Upper lobe of left lung (tissue), 6 donors: Measurements from ENCODE around the gene CD34. TPM values are rescaled to one million over a fixed set of nuclear protein-coding genes. Genes with fewer than 3 reads are reported as not detected.
A peak's percentile ranks its signal among the peaks of the same experiment; 100 is the strongest.

Experiments
- ATAC-seq, 2 donors: fragments of 200-7000 bp; cut with Tn5 transposase; one replicate each; pipeline ENCODE4 v1.9.1; 2022; ENCODE audit warnings: mild to moderate bottlenecking in 2 of 2, moderate library complexity in 2 of 2; ENCODE audit not compliant: low FRiP score in 2 of 2
- DNase-seq, 2 donors: peaks; one replicate each; pipeline ENCODE4 v3.0.0-alpha.2; 2019 to 2020
- H3K27ac ChIP-seq, 4 donors: fragments of 200-600 bp; sonication (generic); one replicate each; pipeline ENCODE4 v1.5.1; 2016 to 2019
- H3K27me3 ChIP-seq, 4 donors: fragments of 200-600 bp; sonication (generic); one replicate each; pipeline ENCODE4 v1.5.1; 2017 to 2019
- H3K36me3 ChIP-seq, 4 donors: fragments of 200-600 bp; sonication (generic); one replicate each; pipeline ENCODE4 v1.5.1; 2016 to 2019
- H3K4me1 ChIP-seq, 4 donors: fragments of 200-600 bp; sonication (generic); one replicate each; pipeline ENCODE4 v1.5.1; 2018 to 2019
- H3K4me3 ChIP-seq, 4 donors: fragments of 200-600 bp; sonication (generic); one replicate each; pipeline ENCODE4 v1.5.1; 2017 to 2019; ENCODE audit warnings: mild to moderate bottlenecking in 2 of 4, moderate library complexity in 1 of 4
- H3K9me3 ChIP-seq, 4 donors: fragments of 200-600 bp; sonication (generic); one replicate each; pipeline ENCODE4 v1.5.1; 2018 to 2019
- EP300 ChIP-seq, 4 donors: sonication (generic); formaldehyde crosslinking; IDR thresholded peaks; one replicate each; pipeline ENCODE4 v1.5.1; 2017; ENCODE audit warnings: antibody characterized with exemption in 4 of 4, control low read depth in 2 of 4
- POLR2A ChIP-seq, 4 donors: fragments of 450-650 bp; IDR thresholded peaks; one replicate each; pipeline ENCODE4 v1.5.1; 2016 to 2017; ENCODE audit warnings: antibody characterized with exemption in 4 of 4, mild to moderate bottlenecking in 2 of 4
- POLR2AphosphoS5 ChIP-seq, 2 donors: sonication (generic); formaldehyde crosslinking; IDR thresholded peaks; one replicate each; pipeline ENCODE4 v1.5.1; 2017; ENCODE audit warnings: antibody characterized with exemption in 2 of 2
- WGBS, 2 donors: methylation state at CpG; one replicate each; pipeline ENCODE4 v1.1.5; 2017 to 2018; 5-methylcytosine and 5-hydroxymethylcytosine counted together
- total RNA-seq, 6 donors: library from RNA; depleted of rRNA in 4 of 6; stranded (reverse); fragments of >200 nt in 4 of 6; gene quantifications; one replicate each; pipeline versions ENCODE4 v1.1.0 to v1.2.1, GENCODE V29; 2016 to 2021
- TF ChIP-seq, protein P1 (sequence below), 6 experiments: fragments of 450-650 bp in 4 of 6; fragments of 200-600 bp in 2 of 6; sonication (generic) in 2 of 6; IDR thresholded peaks; one replicate each; pipeline ENCODE4 v1.5.1; 2016 to 2019; ENCODE audit warnings: antibody characterized with exemption in 6 of 6
- donor health status: DM: no; HTN: no; CAD: no; lungs with moderate emphysema.
- donor health status: DM: no; HTN: yes; CAD: no; lungs with severe emphysema.

Gene CD34
- total RNA-seq, 6 donors from 2014 or later: 8.8 to 78.2 (median 22.4) TPM

DNA sequence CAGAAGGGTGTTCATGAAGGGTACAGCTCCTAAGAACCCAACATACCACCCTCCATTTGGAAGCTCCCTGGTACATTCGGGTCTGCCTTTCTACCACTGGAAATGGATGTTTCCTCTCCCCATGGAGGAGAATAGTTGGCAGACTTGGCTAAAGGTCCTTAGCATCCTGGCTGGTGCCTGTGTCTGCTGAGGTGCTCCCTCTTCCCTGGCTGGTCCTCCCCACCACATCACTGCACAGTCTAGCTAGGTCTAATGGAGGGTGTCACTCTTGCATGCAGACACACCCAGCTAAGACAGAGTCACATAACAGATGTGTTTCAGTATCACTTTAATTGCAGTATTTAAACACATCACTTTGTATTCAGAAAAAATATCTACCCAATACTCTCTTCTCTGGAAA, 24.7 kb downstream of the CD34 start:
- Histone ChIP-seq H3K27me3 (no peaks in the 10 kb centered on the region), H3K27ac (peak overlapping the region; percentile 32 to 88 (median 58)), H3K4me3 (no peak overlapping the region), H3K9me3 (no peaks in the 10 kb centered on the region), H3K36me3 (no peaks in the 10 kb centered on the region), H3K4me1 (peaks cover 47 to 76% (median 53%) of the 10 kb centered on the region in 4 donors)
- ATAC-seq: no peak
- no peak for DNase-seq
- TF ChIP-seq POLR2AphosphoS5 (IDR thresholded peaks at IDR 0.05) (no peak), EP300 (IDR thresholded peaks at IDR 0.05) (no peak), POLR2A (IDR thresholded peaks at IDR 0.05) (no peak)
- TF ChIP-seq, protein P1, sequence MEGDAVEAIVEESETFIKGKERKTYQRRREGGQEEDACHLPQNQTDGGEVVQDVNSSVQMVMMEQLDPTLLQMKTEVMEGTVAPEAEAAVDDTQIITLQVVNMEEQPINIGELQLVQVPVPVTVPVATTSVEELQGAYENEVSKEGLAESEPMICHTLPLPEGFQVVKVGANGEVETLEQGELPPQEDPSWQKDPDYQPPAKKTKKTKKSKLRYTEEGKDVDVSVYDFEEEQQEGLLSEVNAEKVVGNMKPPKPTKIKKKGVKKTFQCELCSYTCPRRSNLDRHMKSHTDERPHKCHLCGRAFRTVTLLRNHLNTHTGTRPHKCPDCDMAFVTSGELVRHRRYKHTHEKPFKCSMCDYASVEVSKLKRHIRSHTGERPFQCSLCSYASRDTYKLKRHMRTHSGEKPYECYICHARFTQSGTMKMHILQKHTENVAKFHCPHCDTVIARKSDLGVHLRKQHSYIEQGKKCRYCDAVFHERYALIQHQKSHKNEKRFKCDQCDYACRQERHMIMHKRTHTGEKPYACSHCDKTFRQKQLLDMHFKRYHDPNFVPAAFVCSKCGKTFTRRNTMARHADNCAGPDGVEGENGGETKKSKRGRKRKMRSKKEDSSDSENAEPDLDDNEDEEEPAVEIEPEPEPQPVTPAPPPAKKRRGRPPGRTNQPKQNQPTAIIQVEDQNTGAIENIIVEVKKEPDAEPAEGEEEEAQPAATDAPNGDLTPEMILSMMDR (IDR thresholded peaks at IDR 0.05): no peak
- WGBS, 2 donors: 54 to 60% methylated on average over 1 of the region's 1 CpG

DNA sequence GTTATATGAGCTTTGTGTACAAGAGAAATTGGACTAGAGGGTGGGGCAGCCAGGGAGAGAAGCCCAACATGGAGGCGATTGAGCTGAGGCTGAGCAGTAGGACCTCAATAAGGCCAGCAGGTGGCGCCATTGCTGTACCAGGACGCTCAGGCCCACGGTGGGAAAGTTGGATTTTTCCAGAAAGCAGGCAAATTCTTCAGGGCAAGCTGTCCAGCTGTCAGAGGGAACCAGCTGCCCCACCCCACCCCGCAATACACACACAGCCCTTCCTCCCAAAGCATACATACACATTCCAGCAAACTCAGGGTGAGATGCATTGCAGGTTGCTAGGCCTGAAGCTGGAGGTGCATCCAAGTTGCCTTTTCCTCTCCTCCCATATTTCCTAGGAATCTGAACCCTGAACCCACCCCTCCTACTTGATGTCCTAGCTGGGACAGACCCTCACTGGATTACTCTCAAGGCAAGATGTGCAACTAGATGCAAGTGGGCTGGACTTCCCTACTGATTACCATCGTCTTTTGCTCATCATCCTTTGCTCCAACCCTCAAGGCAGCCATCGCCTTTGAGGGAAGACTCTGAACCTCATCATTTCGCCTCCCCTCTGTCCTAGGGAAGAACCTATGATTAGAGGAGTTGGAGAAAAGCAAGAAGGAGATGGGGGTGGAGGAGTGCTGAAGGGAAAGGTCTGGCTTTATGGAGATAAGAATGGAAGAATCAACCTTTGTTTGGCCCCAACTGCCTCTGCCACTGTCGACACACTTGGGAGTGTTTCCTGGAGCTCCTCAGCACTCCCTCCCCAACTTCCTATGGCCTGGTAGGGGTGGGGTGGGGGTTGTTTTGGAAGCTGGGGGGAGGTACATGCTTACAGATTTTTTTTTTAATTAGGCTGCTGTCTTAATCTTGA, 25.5 kb downstream of the CD34 start:
- Histone ChIP-seq H3K4me3 (no peak overlapping the region), H3K36me3 (no peaks in the 10 kb centered on the region), H3K9me3 (no peaks in the 10 kb centered on the region), H3K27ac (peak overlapping the region; percentile 41 to 88 (median 76)), H3K27me3 (no peaks in the 10 kb centered on the region), H3K4me1 (peaks cover 40 to 68% (median 44%) of the 10 kb centered on the region in 4 donors)
- TF ChIP-seq POLR2A (IDR thresholded peaks at IDR 0.05): peak in 1 of 4 donors; percentile 8
- TF ChIP-seq, protein P1 (IDR thresholded peaks at IDR 0.05): peak; percentile 92 to 95 (median 92)
- TF ChIP-seq EP300 (IDR thresholded peaks at IDR 0.05): peak in 1 of 4 donors; percentile 3
- TF ChIP-seq POLR2AphosphoS5 (IDR thresholded peaks at IDR 0.05): peak in 1 of 2 donors; percentile 39
- ATAC-seq (peak; percentile 92 to 95), DNase-seq (peak in 1 of 2 donors; percentile 90)
- WGBS, 2 donors: 16 to 18% methylated on average over 8 to 9 of the region's 9 CpGs

DNA sequence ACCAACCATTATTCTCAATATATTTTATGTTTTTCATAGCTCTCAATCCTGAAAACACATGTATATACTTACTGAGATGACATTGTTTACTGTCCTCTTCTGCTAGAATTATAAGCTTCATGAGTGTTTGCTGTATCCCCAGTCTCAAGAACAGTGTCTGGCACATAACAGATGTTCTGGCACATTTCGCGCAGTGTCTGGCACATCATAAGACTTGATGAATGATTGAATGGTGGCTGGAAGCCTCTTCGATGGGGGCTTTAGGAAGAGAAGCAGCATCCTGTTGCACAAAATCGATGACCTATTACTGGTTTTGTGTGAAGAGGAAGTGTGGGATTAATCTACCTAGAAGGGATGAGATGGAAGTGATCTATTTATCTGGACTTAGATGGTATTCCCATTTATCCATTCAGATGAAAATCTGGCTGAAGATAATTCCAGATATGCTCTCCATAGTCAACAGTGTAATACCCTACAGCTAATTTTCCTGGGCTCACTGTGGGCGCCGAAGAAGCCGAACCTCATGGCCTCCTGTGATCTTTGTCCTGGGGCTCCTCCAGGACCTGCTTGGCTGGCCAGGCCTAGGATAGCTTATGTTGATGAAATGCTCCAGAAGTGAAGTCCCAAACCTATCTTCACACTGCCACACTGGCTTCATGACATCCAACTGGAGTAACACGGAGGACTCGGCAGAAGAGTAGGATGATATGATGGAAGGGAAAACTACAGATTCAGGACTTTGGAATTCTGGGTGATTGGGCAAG, 26.5 kb downstream of the CD34 start:
- ATAC-seq (no peak), DNase-seq (no peak)
- Histone ChIP-seq H3K27ac (peak overlapping the region; percentile 41 to 88 (median 76)), H3K4me1 (peaks cover 31 to 58% (median 36%) of the 10 kb centered on the region in 4 donors), H3K9me3 (no peaks in the 10 kb centered on the region), H3K27me3 (no peaks in the 10 kb centered on the region), H3K36me3 (no peaks in the 10 kb centered on the region), H3K4me3 (no peak overlapping the region)
- 74 to 76% methylated on average over 9 of the region's 9 CpGs for WGBS, 2 donors
- TF ChIP-seq EP300 (IDR thresholded peaks at IDR 0.05) (peak in 1 of 4 donors; percentile 15), POLR2A (IDR thresholded peaks at IDR 0.05) (no peak)
- TF ChIP-seq, protein P1 (IDR thresholded peaks at IDR 0.05): no peak

DNA sequence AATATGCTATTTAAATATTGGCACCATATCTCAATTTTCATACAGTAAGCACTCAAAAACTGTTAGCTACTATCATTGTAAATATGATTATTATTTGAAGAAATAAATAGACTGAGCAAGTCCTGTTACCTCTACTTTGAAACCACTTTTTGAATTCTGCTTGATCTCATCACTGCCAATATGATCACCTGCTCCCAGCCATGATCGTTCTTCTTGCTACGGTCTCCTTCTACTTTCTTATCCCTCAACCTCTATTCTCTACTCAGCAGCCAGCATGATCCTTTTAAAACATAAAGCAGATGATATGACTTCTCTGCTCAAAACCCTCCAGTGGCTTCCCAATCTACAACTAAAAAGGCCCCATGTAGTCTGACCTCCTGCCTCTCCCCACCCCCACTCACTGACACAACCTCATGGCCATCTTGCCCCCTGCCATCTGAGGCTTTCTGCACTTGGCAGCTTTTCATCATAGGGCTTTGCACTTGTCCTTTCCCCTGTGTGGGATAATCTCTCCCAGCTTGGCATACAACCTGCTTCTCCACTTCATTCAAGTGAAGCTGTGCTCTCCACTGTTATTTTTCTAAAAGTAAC, 27.2 kb downstream of the CD34 start:
- no peaks in the 10 kb centered on the region for H3K27me3 ChIP-seq
- H3K4me3 ChIP-seq: peak overlapping the region in 1 of 4 donors; percentile 7
- H3K36me3 ChIP-seq: no peaks in the 10 kb centered on the region
- ATAC-seq: no peak
- WGBS, 2 donors: 71 to 82% methylated on average over 2 of the region's 2 CpGs
- TF ChIP-seq POLR2A (IDR thresholded peaks at IDR 0.05): no peak
- TF ChIP-seq, protein P1 (IDR thresholded peaks at IDR 0.05): no peak
- TF ChIP-seq EP300 (IDR thresholded peaks at IDR 0.05): no peak
- TF ChIP-seq POLR2AphosphoS5 (IDR thresholded peaks at IDR 0.05): no peak
- H3K9me3 ChIP-seq: no peaks in the 10 kb centered on the region
- peak overlapping the region; percentile 19 to 88 (median 76) for H3K27ac ChIP-seq
- DNase-seq: no peak
- peaks cover 24 to 51% (median 29%) of the 10 kb centered on the region in 4 donors for H3K4me1 ChIP-seq
